Effector CD8-positive, alpha-beta T cell (primary cell): ENCODE data around the gene ALDH4A1.
"Not testable (repeated sequence)": the region's sequence is repeated elsewhere in the genome, so short reads cannot be mapped to it uniquely, and the experiment has no call there.

Experiments used
- DNase-seq: peaks from one replicate; lab custom pipeline; 2025; lab: John Stamatoyannopoulos, UW

ALDH4A1 gene

GRCh38 chr1:18900303-18900841, 2.0 kb downstream of the ALDH4A1 start:
- no peak for DNase-seq

- no peak for DNase-seq
Observed at GRCh38 chr1:18899363-18900049, 2.8 kb downstream of the ALDH4A1 start.

GRCh38 chr1:18898567-18898966, 3.8 kb downstream of the ALDH4A1 start:
- no peak for DNase-seq

GRCh38 chr1:18895317-18895716, 7.0 kb downstream of the ALDH4A1 start:
- DNase-seq: no peak

GRCh38 chr1:18893120-18893519, 9.2 kb downstream of the ALDH4A1 start:
- no peak for DNase-seq

- DNase-seq: not testable (repeated sequence)
Observed at GRCh38 chr1:18891858-18892257, 10.5 kb downstream of the ALDH4A1 start.

- no peak for DNase-seq
Observed at GRCh38 chr1:18891426-18891780, 11.0 kb downstream of the ALDH4A1 start.

- DNase-seq: no peak
Observed at GRCh38 chr1:18890706-18891425, 11.5 kb downstream of the ALDH4A1 start.

- DNase-seq: no peak
Observed at GRCh38 chr1:18886003-18886335, 16.4 kb downstream of the ALDH4A1 start.

- DNase-seq: no peak
Observed at GRCh38 chr1:18885311-18886002, 16.9 kb downstream of the ALDH4A1 start.

GRCh38 chr1:18884727-18885126, 17.6 kb downstream of the ALDH4A1 start:
- no peak for DNase-seq

GRCh38 chr1:18884419-18884717, 18.0 kb downstream of the ALDH4A1 start:
- DNase-seq: no peak

GRCh38 chr1:18883636-18884418, 18.5 kb downstream of the ALDH4A1 start:
- DNase-seq: peak; percentile 64

GRCh38 chr1:18883079-18883478, 19.3 kb downstream of the ALDH4A1 start:
- no peak for DNase-seq

GRCh38 chr1:18882486-18882885, 19.9 kb downstream of the ALDH4A1 start:
- DNase-seq: no peak

GRCh38 chr1:18881642-18882431, 20.5 kb downstream of the ALDH4A1 start:
- no peak for DNase-seq

- DNase-seq: no peak
Observed at GRCh38 chr1:18881164-18881563, 21.2 kb downstream of the ALDH4A1 start.

GRCh38 chr1:18880585-18880984, 21.8 kb downstream of the ALDH4A1 start:
- DNase-seq: no peak

GRCh38 chr1:18879791-18880309, 22.5 kb downstream of the ALDH4A1 start:
- DNase-seq: no peak

- no peak for DNase-seq
Observed at GRCh38 chr1:18879215-18879790, 23.1 kb downstream of the ALDH4A1 start.
